ENCODE data around the gene SRRM4. TPM values are rescaled to one million over a fixed set of nuclear protein-coding genes. Genes with fewer than 3 reads are reported as not detected.

Gene SRRM4
- total RNA-seq, 4 donors from 2014 or later: not detected

- TF ChIP-seq POLR2A (IDR thresholded peaks at IDR 0.05) (peak in 1 of 2 donors; percentile 56), EP300 (IDR thresholded peaks at IDR 0.05) (peak in 1 of 2 donors; percentile 77), CTCF (IDR thresholded peaks at IDR 0.05) (no peak)
- H3K27me3 ChIP-seq: no peaks in the 10 kb centered on the region
- DNase-seq (ENCODE audit: low spot score in 2 of 2): peak; percentile 61 to 63
- 3 to 6% methylated on average over 22 to 25 of the region's 33 CpGs for WGBS, 2 donors
- peaks cover 0 to 18% (median 0%) of the 10 kb centered on the region in 4 donors for H3K4me1 ChIP-seq
- H3K27ac ChIP-seq: peak within 1 kb of the TSS; percentile 51 to 83 (median 70)
- H3K36me3 ChIP-seq: no peaks in the 10 kb centered on the region
- H3K4me3 ChIP-seq: peak within 1 kb of the TSS; percentile 28 to 49 (median 36)
- no peaks in the 10 kb centered on the region for H3K9me3 ChIP-seq
Observed at GRCh38 chr12:119178544-119179334, 197.4 kb downstream of the SRRM4 start, which contains the start of gene HSPB8. Gene HSPB8 (plus strand): TSS chr12:119178931. CDS start chr12:119179313, 382 bp downstream.

GRCh38 chr12:119179335-119180021 is 198.1 kb downstream of the SRRM4 start:
- 40 to 61% methylated on average over 15 to 18 of the region's 18 CpGs for WGBS, 2 donors
- no peaks in the 10 kb centered on the region for H3K36me3 ChIP-seq
- no peak for TF ChIP-seq EP300 (IDR thresholded peaks at IDR 0.05)
- TF ChIP-seq POLR2A (IDR thresholded peaks at IDR 0.05): no peak
- no peak for TF ChIP-seq CTCF (IDR thresholded peaks at IDR 0.05)
- H3K9me3 ChIP-seq: no peaks in the 10 kb centered on the region
- peak overlapping the region; percentile 28 to 49 (median 36) for H3K4me3 ChIP-seq
- H3K4me1 ChIP-seq: peaks cover 0 to 18% (median 0%) of the 10 kb centered on the region in 4 donors
- DNase-seq (ENCODE audit: low spot score in 2 of 2): peak in 1 of 2 donors; percentile 35
- no peaks in the 10 kb centered on the region for H3K27me3 ChIP-seq
- H3K27ac ChIP-seq: peak overlapping the region; percentile 51 to 83 (median 70)

- Histone ChIP-seq H3K36me3 (no peaks in the 10 kb centered on the region), H3K4me3 (peak overlapping the region; percentile 28 to 49 (median 36)), H3K27ac (peak overlapping the region; percentile 43 to 83 (median 66)), H3K9me3 (no peaks in the 10 kb centered on the region), H3K4me1 (peaks cover 0 to 18% (median 0%) of the 10 kb centered on the region in 4 donors), H3K27me3 (no peaks in the 10 kb centered on the region)
- peak in 1 of 2 donors; percentile 40 for TF ChIP-seq EP300 (IDR thresholded peaks at IDR 0.05)
- no peak for TF ChIP-seq POLR2A (IDR thresholded peaks at IDR 0.05)
- peak in 1 of 2 donors; percentile 28 for DNase-seq (ENCODE audit: low spot score in 2 of 2)
- 33 to 51% methylated on average over 7 of the region's 7 CpGs for WGBS, 2 donors
Observed at GRCh38 chr12:119180380-119181040, 199.2 kb downstream of the SRRM4 start.

- H3K36me3 ChIP-seq: no peaks in the 10 kb centered on the region
- no peaks in the 10 kb centered on the region for H3K27me3 ChIP-seq
- TF ChIP-seq CTCF (IDR thresholded peaks at IDR 0.05) (no peak), EP300 (IDR thresholded peaks at IDR 0.05) (no peak), POLR2A (IDR thresholded peaks at IDR 0.05) (no peak)
- peak overlapping the region in 2 of 4 donors; percentile 80 to 83 for H3K27ac ChIP-seq
- DNase-seq (ENCODE audit: low spot score in 2 of 2): no peak
- H3K4me3 ChIP-seq: peak overlapping the region in 1 of 4 donors; percentile 49
- H3K9me3 ChIP-seq: no peaks in the 10 kb centered on the region
- 43 to 59% methylated on average over 2 of the region's 2 CpGs for WGBS, 2 donors
- H3K4me1 ChIP-seq: peaks cover 0 to 16% (median 0%) of the 10 kb centered on the region in 4 donors
Observed at GRCh38 chr12:119181202-119181601, 199.9 kb downstream of the SRRM4 start.

- TF ChIP-seq POLR2A (IDR thresholded peaks at IDR 0.05): no peak
- TF ChIP-seq EP300 (IDR thresholded peaks at IDR 0.05): no peak
- no peak for TF ChIP-seq CTCF (IDR thresholded peaks at IDR 0.05)
- H3K4me3 ChIP-seq: no peak overlapping the region
Observed at GRCh38 chr12:119181944-119182343, 200.6 kb downstream of the SRRM4 start.

More at GRCh38 chr12:119181944-119182343, 200.6 kb downstream of the SRRM4 start:
- peak overlapping the region in 1 of 4 donors; percentile 80 for H3K27ac ChIP-seq
- DNase-seq (ENCODE audit: low spot score in 2 of 2): no peak
- H3K27me3 ChIP-seq: no peaks in the 10 kb centered on the region
- 69 to 81% methylated on average over 3 of the region's 3 CpGs for WGBS, 2 donors
- no peaks in the 10 kb centered on the region for H3K36me3 ChIP-seq
- H3K9me3 ChIP-seq: no peaks in the 10 kb centered on the region
- peaks cover 0 to 10% (median 0%) of the 10 kb centered on the region in 4 donors for H3K4me1 ChIP-seq

Data from tibial nerve (tissue), 4 donors.